WTC11 (cell line): ENCODE results near the gene PRICKLE3.

Experiments used
- MXD4 ChIP-seq: fragments of 250-450 bp; sonication (Bioruptor Pico); IDR thresholded peaks from 2 replicates; pipeline ENCODE4 v1.8.0; 2021; ENCODE audit warnings: mild to moderate bottlenecking, moderate library complexity, borderline replicate concordance
- SP1 ChIP-seq: sonication (generic); formaldehyde crosslinking; conservative IDR thresholded peaks from 2 replicates; pipeline ENCODE4 v1.8.1; 2022; ENCODE audit warnings: missing genetic modification reagents
- TEAD4 ChIP-seq: sonication (generic); formaldehyde crosslinking; IDR thresholded peaks from 2 replicates; pipeline ENCODE4 v1.8.0; 2022; ENCODE audit warnings: mild to moderate bottlenecking, missing genetic modification reagents
- TF ChIP-seq, protein P1 (sequence below): fragments of 250-450 bp; sonication (Bioruptor Pico); IDR thresholded peaks from 2 replicates; pipeline ENCODE4 v1.9.0; 2021; ENCODE audit warnings: mild to moderate bottlenecking
- TF ChIP-seq, protein P2 (sequence below): fragments of 200-600 bp; IDR thresholded peaks from 2 replicates; pipeline ENCODE4 v1.8.0; 2022; ENCODE audit warnings: antibody characterized with exemption

DNA sequence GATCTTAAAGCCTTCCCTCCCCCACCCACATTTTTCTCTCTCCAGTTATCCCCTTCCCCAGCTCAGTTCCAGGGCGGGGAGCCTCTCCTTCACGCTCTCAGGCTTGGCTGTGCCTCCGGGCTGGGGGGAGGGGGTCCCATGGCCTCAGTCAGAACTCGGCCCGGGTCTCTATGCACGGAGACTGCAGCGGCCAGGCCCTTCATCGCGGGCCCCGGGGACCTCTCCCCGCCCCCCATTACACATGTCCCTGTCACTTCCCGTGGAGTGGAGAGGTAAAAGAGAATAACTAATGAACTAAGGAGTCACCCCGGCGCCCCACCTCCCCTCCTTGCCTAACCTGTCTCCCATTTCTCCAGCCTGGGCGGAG is 838 bp upstream of the PRICKLE3 start:
- TF ChIP-seq SP1 (CRISPR knock-in tag), result no peak
- TF ChIP-seq, protein P1, sequence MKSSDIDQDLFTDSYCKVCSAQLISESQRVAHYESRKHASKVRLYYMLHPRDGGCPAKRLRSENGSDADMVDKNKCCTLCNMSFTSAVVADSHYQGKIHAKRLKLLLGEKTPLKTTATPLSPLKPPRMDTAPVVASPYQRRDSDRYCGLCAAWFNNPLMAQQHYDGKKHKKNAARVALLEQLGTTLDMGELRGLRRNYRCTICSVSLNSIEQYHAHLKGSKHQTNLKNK (CRISPR knock-in tag), result no peak
- no peak for TF ChIP-seq MXD4 (CRISPR knock-in tag)
- TF ChIP-seq TEAD4, result no peak
- TF ChIP-seq, protein P2, sequence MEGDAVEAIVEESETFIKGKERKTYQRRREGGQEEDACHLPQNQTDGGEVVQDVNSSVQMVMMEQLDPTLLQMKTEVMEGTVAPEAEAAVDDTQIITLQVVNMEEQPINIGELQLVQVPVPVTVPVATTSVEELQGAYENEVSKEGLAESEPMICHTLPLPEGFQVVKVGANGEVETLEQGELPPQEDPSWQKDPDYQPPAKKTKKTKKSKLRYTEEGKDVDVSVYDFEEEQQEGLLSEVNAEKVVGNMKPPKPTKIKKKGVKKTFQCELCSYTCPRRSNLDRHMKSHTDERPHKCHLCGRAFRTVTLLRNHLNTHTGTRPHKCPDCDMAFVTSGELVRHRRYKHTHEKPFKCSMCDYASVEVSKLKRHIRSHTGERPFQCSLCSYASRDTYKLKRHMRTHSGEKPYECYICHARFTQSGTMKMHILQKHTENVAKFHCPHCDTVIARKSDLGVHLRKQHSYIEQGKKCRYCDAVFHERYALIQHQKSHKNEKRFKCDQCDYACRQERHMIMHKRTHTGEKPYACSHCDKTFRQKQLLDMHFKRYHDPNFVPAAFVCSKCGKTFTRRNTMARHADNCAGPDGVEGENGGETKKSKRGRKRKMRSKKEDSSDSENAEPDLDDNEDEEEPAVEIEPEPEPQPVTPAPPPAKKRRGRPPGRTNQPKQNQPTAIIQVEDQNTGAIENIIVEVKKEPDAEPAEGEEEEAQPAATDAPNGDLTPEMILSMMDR, result no peak
